ENCODE results near the gene TUBA4B.

Gene TUBA4B

GRCh38 chr2:219228911-219229304 is 24.1 kb upstream of the TUBA4B start:
- DNase-seq (ENCODE audit: low read depth), result no peak
- peak overlapping the region; percentile 80 for H3K4me3 ChIP-seq (ENCODE audit: low read depth, low read length)
- TF ChIP-seq CTCF (IDR thresholded peaks at IDR 0.05; ENCODE audit: low read depth, low read length, missing control alignments), result no peak

GRCh38 chr2:219229305-219230058 is 23.6 kb upstream of the TUBA4B start, which contains the start of the genes ANKZF1 and ATG9A:
Gene ANKZF1 (plus strand): TSS chr2:219229806. CDS start chr2:219230258, 452 bp downstream.
Gene ATG9A (minus strand): TSS chr2:219229636. CDS start chr2:219228024, 1,612 bp downstream.
- DNase-seq (ENCODE audit: low read depth), result peak; percentile 94
- no peak for TF ChIP-seq CTCF (IDR thresholded peaks at IDR 0.05; ENCODE audit: low read depth, low read length, missing control alignments)
- peak within 1 kb of the TSS; percentile 80 for H3K4me3 ChIP-seq (ENCODE audit: low read depth, low read length)

DNA sequence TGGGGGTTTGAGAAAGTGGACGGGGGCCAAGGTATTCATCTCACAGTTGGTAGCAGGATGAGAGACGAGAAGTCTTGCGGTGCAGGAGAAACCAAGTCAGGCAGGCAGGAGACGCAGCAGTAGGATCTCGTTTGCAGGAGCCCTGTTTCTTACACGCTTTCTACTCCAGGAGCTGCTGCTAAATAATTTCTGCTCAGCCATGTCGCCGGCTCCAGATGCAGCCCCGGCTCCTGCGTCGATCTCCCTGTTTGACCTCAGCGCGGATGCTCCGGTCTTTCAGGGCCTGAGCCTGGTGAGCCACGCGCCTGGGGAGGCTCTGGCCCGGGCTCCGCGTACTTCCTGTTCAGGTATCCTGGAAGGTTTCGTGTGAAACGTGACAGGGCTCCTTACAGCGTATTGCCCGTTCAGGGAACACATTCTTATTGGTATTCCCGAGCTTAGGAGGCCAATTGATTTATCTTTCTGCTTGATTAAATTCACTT is 22.9 kb upstream of the TUBA4B start:
- no peak for TF ChIP-seq CTCF (IDR thresholded peaks at IDR 0.05; ENCODE audit: low read depth, low read length, missing control alignments)
- DNase-seq (ENCODE audit: low read depth), result no peak
- peak overlapping the region; percentile 80 for H3K4me3 ChIP-seq (ENCODE audit: low read depth, low read length)

DNA sequence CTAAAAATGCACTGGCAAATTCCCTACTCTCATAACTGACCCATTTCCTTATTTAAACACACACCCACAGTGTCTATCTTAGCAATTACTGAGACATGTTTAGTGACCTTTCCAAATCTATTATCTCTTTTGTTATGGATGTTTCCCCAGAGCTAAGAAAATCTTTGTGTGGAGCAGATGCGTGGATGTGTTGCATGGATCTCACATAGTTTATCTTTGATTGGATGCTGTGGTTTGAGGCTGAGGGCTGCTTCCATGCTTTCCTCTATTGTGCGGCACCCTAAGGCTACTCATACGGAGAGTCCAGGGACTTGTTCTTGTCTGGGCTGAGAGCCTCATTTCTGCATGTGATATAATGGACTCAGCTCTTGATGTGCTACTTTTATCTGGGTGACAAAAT is 18.7 kb upstream of the TUBA4B start:
- DNase-seq (ENCODE audit: low read depth), result no peak
- no peak overlapping the region for H3K4me3 ChIP-seq (ENCODE audit: low read depth, low read length)
- no peak for TF ChIP-seq CTCF (IDR thresholded peaks at IDR 0.05; ENCODE audit: low read depth, low read length, missing control alignments)

DNA sequence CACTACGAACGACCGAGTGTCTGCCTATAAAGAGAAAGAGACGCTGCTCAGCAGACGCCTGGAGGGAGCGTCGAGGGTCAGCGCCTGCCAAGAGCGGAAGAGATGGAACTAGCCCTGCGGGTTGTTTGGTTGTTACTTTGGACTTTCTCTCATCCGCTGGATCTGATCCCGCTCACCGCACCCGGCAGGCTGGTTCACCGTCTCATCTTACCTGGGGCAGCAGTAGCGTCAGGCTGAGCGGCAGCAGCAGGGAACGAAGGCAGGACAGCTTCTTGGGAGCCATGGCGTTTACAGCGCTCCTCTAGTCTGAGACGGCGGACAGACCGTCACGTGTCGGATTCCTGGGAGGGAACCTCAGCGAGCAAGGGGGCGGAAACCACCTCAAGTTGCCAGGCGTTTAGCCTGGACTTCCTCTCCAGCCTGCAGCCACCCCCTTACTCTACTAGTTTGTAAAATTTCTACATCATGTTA is 9.7 kb upstream of the TUBA4B start:
- H3K4me3 ChIP-seq (ENCODE audit: low read depth, low read length), result no peak overlapping the region
- no peak for DNase-seq (ENCODE audit: low read depth)
- TF ChIP-seq CTCF (IDR thresholded peaks at IDR 0.05; ENCODE audit: low read depth, low read length, missing control alignments), result no peak

DNA sequence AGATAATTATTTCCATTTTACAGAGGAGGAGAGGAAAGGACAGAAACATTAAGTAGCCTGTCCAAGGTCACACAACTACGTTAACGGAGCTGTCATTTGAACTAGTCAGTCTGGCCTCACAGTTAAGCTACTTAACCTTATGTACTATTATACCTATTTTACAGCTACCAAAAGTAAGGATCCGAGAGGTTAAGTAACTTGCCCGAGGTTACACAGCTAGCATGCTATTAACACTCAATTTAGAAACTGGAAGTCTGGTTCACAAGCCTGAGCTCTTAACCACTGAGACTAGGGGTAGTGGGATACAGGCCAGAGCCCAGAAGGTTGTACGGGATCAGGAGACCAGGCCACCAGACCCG is 8.3 kb upstream of the TUBA4B start:
- TF ChIP-seq CTCF (IDR thresholded peaks at IDR 0.05; ENCODE audit: low read depth, low read length, missing control alignments), result no peak
- H3K4me3 ChIP-seq (ENCODE audit: low read depth, low read length), result peak overlapping the region; percentile 94
- DNase-seq (ENCODE audit: low read depth), result no peak
